A549 (cell line): ENCODE measurements around the gene FADS3.

Experiments
- CEBPB ChIP-seq, 2 experiments: fragments of >200 bp in 1 of 2; sonication (Bioruptor Twin) in 1 of 2; formaldehyde crosslinking in 1 of 2; IDR thresholded peaks; 2 replicates each; pipeline ENCODE4 v1.6.1; 2012 to 2016
- TF ChIP-seq, protein P1 (sequence below): fragments of >200 bp; sonication (Bioruptor Twin); formaldehyde crosslinking; IDR thresholded peaks from 3 replicates; pipeline ENCODE4 v1.5.1; 2016

- TF ChIP-seq, protein P1, sequence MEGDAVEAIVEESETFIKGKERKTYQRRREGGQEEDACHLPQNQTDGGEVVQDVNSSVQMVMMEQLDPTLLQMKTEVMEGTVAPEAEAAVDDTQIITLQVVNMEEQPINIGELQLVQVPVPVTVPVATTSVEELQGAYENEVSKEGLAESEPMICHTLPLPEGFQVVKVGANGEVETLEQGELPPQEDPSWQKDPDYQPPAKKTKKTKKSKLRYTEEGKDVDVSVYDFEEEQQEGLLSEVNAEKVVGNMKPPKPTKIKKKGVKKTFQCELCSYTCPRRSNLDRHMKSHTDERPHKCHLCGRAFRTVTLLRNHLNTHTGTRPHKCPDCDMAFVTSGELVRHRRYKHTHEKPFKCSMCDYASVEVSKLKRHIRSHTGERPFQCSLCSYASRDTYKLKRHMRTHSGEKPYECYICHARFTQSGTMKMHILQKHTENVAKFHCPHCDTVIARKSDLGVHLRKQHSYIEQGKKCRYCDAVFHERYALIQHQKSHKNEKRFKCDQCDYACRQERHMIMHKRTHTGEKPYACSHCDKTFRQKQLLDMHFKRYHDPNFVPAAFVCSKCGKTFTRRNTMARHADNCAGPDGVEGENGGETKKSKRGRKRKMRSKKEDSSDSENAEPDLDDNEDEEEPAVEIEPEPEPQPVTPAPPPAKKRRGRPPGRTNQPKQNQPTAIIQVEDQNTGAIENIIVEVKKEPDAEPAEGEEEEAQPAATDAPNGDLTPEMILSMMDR, result peak; percentile 55
- no peak for TF ChIP-seq CEBPB (IDR thresholded peaks at IDR 0.05)
Measured at GRCh38 chr11:61828629-61829407, 62.5 kb downstream of the FADS3 start.
